Gastrocnemius medialis (tissue), 4 donors: Measurements from ENCODE around the gene ACOXL.

Experiments used
- POLR2A ChIP-seq, 2 donors: fragments of 450-650 bp; IDR thresholded peaks; one replicate each; pipeline ENCODE4 v1.6.1; 2017; ENCODE audit warnings: antibody characterized with exemption in 2 of 2, mild to moderate bottlenecking in 2 of 2, moderate library complexity in 2 of 2
- TF ChIP-seq, protein P1 (sequence below), 5 experiments: fragments of 450-650 bp in 3 of 5; fragments of 200-600 bp in 2 of 5; sonication (generic) in 2 of 5; IDR thresholded peaks in 4 of 5; conservative IDR thresholded peaks in 1 of 5; 1 replicate in 4 of 5; 2 replicates in 1 of 5; pipeline ENCODE4 v1.5.1; 2016 to 2019; ENCODE audit warnings: antibody characterized with exemption in 5 of 5, mild to moderate bottlenecking in 3 of 5, moderate library complexity in 3 of 5

DNA sequence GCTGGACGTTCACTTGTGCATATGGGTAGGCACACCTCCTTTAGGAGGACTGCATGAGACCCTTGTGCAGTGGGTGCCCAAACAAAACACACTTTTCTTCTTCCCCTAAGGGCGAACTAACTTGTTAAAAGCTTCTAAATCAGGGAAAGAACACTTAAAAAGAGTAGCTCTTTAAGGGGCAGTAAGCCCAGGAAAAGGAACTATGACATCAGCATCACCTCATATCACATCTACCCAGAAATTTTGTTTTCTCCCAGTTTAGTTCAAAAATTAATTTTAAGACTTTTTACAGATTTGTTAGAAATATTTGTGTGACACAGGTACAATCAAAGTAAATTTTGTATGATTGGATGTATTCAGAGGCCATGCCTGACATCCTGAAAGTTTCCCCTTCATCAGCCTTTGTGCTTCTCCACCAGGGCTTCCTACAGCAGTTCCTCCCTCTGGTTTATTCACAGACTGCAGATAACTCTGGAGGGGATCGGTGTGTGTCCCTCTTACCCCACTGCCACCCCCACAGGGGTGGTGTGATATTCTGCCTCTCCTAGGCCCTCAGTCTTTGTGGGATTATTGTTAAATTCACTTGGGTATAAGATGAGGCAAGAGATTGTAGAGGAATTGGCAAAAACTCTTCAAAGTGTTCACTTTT, 416.0 kb downstream of the ACOXL start:
- TF ChIP-seq, protein P1, sequence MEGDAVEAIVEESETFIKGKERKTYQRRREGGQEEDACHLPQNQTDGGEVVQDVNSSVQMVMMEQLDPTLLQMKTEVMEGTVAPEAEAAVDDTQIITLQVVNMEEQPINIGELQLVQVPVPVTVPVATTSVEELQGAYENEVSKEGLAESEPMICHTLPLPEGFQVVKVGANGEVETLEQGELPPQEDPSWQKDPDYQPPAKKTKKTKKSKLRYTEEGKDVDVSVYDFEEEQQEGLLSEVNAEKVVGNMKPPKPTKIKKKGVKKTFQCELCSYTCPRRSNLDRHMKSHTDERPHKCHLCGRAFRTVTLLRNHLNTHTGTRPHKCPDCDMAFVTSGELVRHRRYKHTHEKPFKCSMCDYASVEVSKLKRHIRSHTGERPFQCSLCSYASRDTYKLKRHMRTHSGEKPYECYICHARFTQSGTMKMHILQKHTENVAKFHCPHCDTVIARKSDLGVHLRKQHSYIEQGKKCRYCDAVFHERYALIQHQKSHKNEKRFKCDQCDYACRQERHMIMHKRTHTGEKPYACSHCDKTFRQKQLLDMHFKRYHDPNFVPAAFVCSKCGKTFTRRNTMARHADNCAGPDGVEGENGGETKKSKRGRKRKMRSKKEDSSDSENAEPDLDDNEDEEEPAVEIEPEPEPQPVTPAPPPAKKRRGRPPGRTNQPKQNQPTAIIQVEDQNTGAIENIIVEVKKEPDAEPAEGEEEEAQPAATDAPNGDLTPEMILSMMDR (IDR thresholded peaks at IDR 0.05 in 4 of 5, conservative IDR thresholded peaks at IDR 0.05 in 1 of 5) = no peak
- no peak for TF ChIP-seq POLR2A (IDR thresholded peaks at IDR 0.05)
